ENCODE measurements around the gene SERPINA9.

The SERPINA9 gene

DNA sequence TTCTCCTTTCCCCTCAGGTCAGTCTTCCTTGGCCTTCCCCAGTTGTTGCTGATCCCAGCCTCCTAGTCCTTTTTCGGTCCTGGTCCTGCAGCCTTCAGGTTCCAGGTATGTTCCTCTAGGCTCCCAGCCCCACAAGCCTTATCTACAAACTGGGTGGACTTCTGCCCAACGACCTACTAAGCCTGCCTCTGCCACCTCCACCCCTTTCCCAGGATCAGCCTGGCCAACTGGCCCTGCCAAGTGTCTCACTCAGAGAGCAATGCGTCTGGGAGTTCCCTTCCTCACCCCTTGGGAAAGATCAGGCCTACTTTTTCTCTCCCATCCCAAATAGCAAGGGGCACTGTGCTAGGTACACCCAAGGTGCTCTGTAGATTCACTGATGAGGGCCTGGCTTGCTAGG, 33.4 kb upstream of the SERPINA9 start, which contains the start of gene SERPINA12:
Gene SERPINA12 (minus strand): TSS at position 114 of the 400 bp plus-strand sequence. CDS start 11,072 bp downstream, outside the sequence.
- Histone ChIP-seq H3K27ac (ENCODE audit: low read depth, low read length) (no peak within 1 kb of the TSS), H4K5ac (ENCODE audit: low read length) (no peak within 1 kb of the TSS), H3K36me3 (ENCODE audit: control insufficient read depth, insufficient read depth, low read length) (no peaks in the 10 kb centered on the region), H4K8ac (ENCODE audit: low read depth, low read length) (no peak within 1 kb of the TSS), H3K23ac (ENCODE audit: low read length) (no peak within 1 kb of the TSS), H3K18ac (ENCODE audit: low read length) (no peak within 1 kb of the TSS), H3K4me2 (ENCODE audit: low read length) (no peak within 1 kb of the TSS), H3K4ac (ENCODE audit: low read depth, low read length) (no peak within 1 kb of the TSS), H3K79me2 (ENCODE audit: control insufficient read depth, insufficient read depth, low read length) (no peaks in the 10 kb centered on the region), H2BK120ac (ENCODE audit: low read depth, low read length) (no peak within 1 kb of the TSS), H3K27me3 (ENCODE audit: insufficient read depth, low read length, poor library complexity) (no peaks in the 10 kb centered on the region), H3K56ac (ENCODE audit: low read length) (no peak within 1 kb of the TSS), H3K4me3 (ENCODE audit: low read length) (no peak within 1 kb of the TSS), H2AK5ac (ENCODE audit: low read length) (no peak within 1 kb of the TSS), H2BK15ac (replicated peaks; ENCODE audit: low read depth) (no peak within 1 kb of the TSS), H3K9ac (ENCODE audit: low read length) (no peak within 1 kb of the TSS), H3K79me1 (ENCODE audit: low read length) (no peaks in the 10 kb centered on the region), H3K4me1 (ENCODE audit: control insufficient read depth, low read depth, low read length) (no peaks in the 10 kb centered on the region), H2BK5ac (ENCODE audit: low read length) (no peak within 1 kb of the TSS)
- no peak for DNase-seq
- WGBS (ENCODE audit: extremely low coverage, insufficient coverage, low lambda C conversion rate), result no CpG with 5 or more reads among the region's 3 CpGs

DNA sequence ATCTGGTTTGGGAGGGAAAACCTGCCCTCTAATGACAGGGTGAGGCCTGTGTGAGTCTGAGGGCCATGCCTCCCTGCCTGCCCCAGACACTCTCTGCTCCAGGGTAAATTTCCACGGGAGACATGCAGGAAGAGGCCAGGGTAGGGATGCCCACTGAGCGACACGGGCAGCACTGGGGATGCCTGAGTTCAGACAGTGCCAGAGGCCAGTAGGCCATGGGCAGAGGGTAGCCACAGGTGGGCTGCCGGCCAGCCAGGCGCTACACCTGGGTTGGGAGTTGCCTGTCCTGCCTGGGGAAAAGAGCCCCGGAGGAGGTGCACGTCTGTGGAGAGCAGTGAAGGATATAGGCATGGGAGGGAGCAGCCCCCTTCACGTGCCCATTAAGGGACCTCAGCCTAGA, 29.6 kb upstream of the SERPINA9 start:
- no peak for DNase-seq
- Histone ChIP-seq H3K79me2 (ENCODE audit: control insufficient read depth, insufficient read depth, low read length) (no peaks in the 10 kb centered on the region), H3K4me1 (ENCODE audit: control insufficient read depth, low read depth, low read length) (no peaks in the 10 kb centered on the region), H3K4me3 (ENCODE audit: low read length) (no peak overlapping the region), H3K56ac (ENCODE audit: low read length) (no peak overlapping the region), H2BK120ac (ENCODE audit: low read depth, low read length) (no peak overlapping the region), H3K36me3 (ENCODE audit: control insufficient read depth, insufficient read depth, low read length) (no peaks in the 10 kb centered on the region), H3K18ac (ENCODE audit: low read length) (no peak overlapping the region), H3K9ac (ENCODE audit: low read length) (no peak overlapping the region), H2AK5ac (ENCODE audit: low read length) (no peak overlapping the region), H2BK15ac (replicated peaks; ENCODE audit: low read depth) (no peak overlapping the region), H3K23ac (ENCODE audit: low read length) (no peak overlapping the region), H3K79me1 (ENCODE audit: low read length) (no peaks in the 10 kb centered on the region), H4K5ac (ENCODE audit: low read length) (no peak overlapping the region), H3K27ac (ENCODE audit: low read depth, low read length) (no peak overlapping the region), H3K4me2 (ENCODE audit: low read length) (no peak overlapping the region), H2BK5ac (ENCODE audit: low read length) (no peak overlapping the region), H3K27me3 (ENCODE audit: insufficient read depth, low read length, poor library complexity) (no peaks in the 10 kb centered on the region), H4K8ac (ENCODE audit: low read depth, low read length) (no peak overlapping the region), H3K4ac (ENCODE audit: low read depth, low read length) (no peak overlapping the region)
- no CpG with 5 or more reads among the region's 8 CpGs for WGBS (ENCODE audit: extremely low coverage, insufficient coverage, low lambda C conversion rate)

DNA sequence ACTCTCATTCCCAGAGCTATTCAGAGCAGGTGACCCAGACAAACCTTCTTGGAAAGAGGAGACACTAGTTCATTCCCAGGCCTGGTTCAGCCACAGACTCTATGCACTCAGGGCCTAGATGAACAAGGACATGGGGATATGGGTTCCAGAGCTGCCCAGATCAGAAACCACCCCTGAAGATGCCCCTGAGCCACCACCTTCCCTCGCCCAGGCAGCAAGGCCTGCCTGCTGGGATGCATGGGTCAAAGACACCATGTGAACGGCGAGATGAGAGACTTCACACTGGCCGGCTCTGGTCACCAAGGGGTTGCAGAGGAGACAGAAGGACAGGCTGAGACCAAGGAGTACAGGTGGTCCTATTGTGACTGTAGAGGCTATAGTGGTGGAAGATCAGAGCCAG, 29.2 kb upstream of the SERPINA9 start:
- Histone ChIP-seq H3K36me3 (ENCODE audit: control insufficient read depth, insufficient read depth, low read length) (no peaks in the 10 kb centered on the region), H3K18ac (ENCODE audit: low read length) (no peak overlapping the region), H3K56ac (ENCODE audit: low read length) (no peak overlapping the region), H3K4ac (ENCODE audit: low read depth, low read length) (no peak overlapping the region), H3K27me3 (ENCODE audit: insufficient read depth, low read length, poor library complexity) (no peaks in the 10 kb centered on the region), H2AK5ac (ENCODE audit: low read length) (no peak overlapping the region), H3K9ac (ENCODE audit: low read length) (no peak overlapping the region), H2BK15ac (replicated peaks; ENCODE audit: low read depth) (no peak overlapping the region), H3K27ac (ENCODE audit: low read depth, low read length) (no peak overlapping the region), H2BK5ac (ENCODE audit: low read length) (no peak overlapping the region), H4K8ac (ENCODE audit: low read depth, low read length) (no peak overlapping the region), H4K5ac (ENCODE audit: low read length) (no peak overlapping the region), H3K4me3 (ENCODE audit: low read length) (no peak overlapping the region), H3K4me2 (ENCODE audit: low read length) (no peak overlapping the region), H3K4me1 (ENCODE audit: control insufficient read depth, low read depth, low read length) (no peaks in the 10 kb centered on the region), H3K79me2 (ENCODE audit: control insufficient read depth, insufficient read depth, low read length) (no peaks in the 10 kb centered on the region), H3K23ac (ENCODE audit: low read length) (no peak overlapping the region), H3K79me1 (ENCODE audit: low read length) (no peaks in the 10 kb centered on the region), H2BK120ac (ENCODE audit: low read depth, low read length) (no peak overlapping the region)
- WGBS (ENCODE audit: extremely low coverage, insufficient coverage, low lambda C conversion rate), result no CpG with 5 or more reads among the region's 4 CpGs
- DNase-seq, result no peak

DNA sequence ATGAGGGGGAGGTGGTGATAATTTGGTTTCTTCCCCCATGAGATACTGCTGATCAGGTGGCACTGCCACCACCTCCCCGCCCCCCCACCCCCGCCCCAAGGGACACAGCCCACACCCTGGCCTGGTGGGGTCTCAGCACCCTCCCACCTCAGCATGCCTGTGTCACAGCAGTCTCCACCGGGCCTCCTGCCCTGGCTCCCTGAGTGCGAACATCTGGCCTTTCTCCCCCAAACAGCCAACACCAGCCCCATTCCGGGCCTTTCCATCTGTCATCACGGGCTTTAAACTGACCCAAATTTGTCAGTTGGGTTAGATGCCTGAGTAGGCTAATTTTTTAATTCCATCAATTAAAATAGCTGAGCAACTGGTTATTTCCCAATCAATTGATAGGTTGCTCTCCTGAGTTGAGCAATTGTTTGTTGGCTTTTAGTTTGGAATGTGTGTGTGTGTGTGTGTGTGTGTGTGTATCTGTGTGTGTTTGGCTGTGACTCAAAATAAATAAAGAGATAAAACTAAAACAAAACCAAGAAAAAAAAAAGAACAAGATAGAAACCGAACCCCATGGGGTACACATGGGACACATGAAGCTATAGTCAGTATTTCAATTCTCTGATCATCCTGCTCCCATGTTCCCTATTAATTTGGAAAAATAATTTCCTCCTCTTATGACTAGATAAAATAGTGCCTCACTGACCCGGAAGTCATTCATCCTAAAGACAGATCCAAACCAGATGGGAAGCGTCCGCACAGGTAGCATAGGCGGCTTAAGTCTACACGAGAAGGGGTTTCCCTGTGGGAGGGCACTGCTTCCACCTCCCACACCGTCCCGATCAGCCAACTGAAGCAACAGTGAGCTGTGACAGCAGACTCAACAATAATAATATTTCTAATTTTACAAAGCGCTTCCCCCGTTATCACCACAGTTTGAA, 25.9 kb upstream of the SERPINA9 start:
- Histone ChIP-seq H2BK15ac (replicated peaks; ENCODE audit: low read depth) (no peak overlapping the region), H3K4me2 (ENCODE audit: low read length) (no peak overlapping the region), H3K27me3 (ENCODE audit: insufficient read depth, low read length, poor library complexity) (no peaks in the 10 kb centered on the region), H2BK5ac (ENCODE audit: low read length) (no peak overlapping the region), H3K23ac (ENCODE audit: low read length) (no peak overlapping the region), H3K79me2 (ENCODE audit: control insufficient read depth, insufficient read depth, low read length) (no peaks in the 10 kb centered on the region), H3K36me3 (ENCODE audit: control insufficient read depth, insufficient read depth, low read length) (no peaks in the 10 kb centered on the region), H3K9ac (ENCODE audit: low read length) (no peak overlapping the region), H3K18ac (ENCODE audit: low read length) (no peak overlapping the region), H3K4me1 (ENCODE audit: control insufficient read depth, low read depth, low read length) (no peaks in the 10 kb centered on the region), H3K4me3 (ENCODE audit: low read length) (no peak overlapping the region), H4K5ac (ENCODE audit: low read length) (no peak overlapping the region), H3K4ac (ENCODE audit: low read depth, low read length) (no peak overlapping the region), H4K8ac (ENCODE audit: low read depth, low read length) (no peak overlapping the region), H3K79me1 (ENCODE audit: low read length) (no peaks in the 10 kb centered on the region), H3K56ac (ENCODE audit: low read length) (no peak overlapping the region), H3K27ac (ENCODE audit: low read depth, low read length) (no peak overlapping the region), H2AK5ac (ENCODE audit: low read length) (no peak overlapping the region), H2BK120ac (ENCODE audit: low read depth, low read length) (no peak overlapping the region)
- no peak for DNase-seq
- no CpG with 5 or more reads among the region's 16 CpGs for WGBS (ENCODE audit: extremely low coverage, insufficient coverage, low lambda C conversion rate)

DNA sequence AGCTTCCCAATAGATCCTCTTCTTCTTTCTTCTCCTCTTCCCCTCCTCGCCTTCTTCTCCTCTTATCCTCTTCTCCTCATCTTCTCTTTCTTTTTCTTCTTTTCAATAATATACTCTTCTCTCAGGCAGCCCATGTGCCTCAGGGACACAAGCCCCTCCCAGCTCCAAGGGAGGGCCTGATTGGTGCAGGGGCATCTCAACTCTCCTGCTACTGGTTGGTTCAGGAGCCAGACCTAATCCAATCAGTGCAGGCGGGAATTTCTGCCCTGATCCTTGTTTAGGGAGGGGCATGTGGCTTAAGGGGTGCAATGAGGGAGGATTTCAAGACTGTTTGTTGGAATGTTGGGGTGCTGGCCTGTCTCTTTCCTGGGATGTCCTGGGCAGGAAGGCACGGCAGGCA, 24.3 kb upstream of the SERPINA9 start:
- DNase-seq, result no peak
- Histone ChIP-seq H3K4me2 (ENCODE audit: low read length) (no peak overlapping the region), H3K23ac (ENCODE audit: low read length) (no peak overlapping the region), H2BK15ac (replicated peaks; ENCODE audit: low read depth) (no peak overlapping the region), H3K79me1 (ENCODE audit: low read length) (no peaks in the 10 kb centered on the region), H2AK5ac (ENCODE audit: low read length) (no peak overlapping the region), H2BK120ac (ENCODE audit: low read depth, low read length) (no peak overlapping the region), H3K27ac (ENCODE audit: low read depth, low read length) (no peak overlapping the region), H3K27me3 (ENCODE audit: insufficient read depth, low read length, poor library complexity) (no peaks in the 10 kb centered on the region), H3K4me3 (ENCODE audit: low read length) (no peak overlapping the region), H3K18ac (ENCODE audit: low read length) (no peak overlapping the region), H2BK5ac (ENCODE audit: low read length) (no peak overlapping the region), H3K4ac (ENCODE audit: low read depth, low read length) (no peak overlapping the region), H4K5ac (ENCODE audit: low read length) (no peak overlapping the region), H3K4me1 (ENCODE audit: control insufficient read depth, low read depth, low read length) (no peaks in the 10 kb centered on the region), H4K8ac (ENCODE audit: low read depth, low read length) (no peak overlapping the region), H3K79me2 (ENCODE audit: control insufficient read depth, insufficient read depth, low read length) (no peaks in the 10 kb centered on the region), H3K9ac (ENCODE audit: low read length) (no peak overlapping the region), H3K36me3 (ENCODE audit: control insufficient read depth, insufficient read depth, low read length) (no peaks in the 10 kb centered on the region), H3K56ac (ENCODE audit: low read length) (no peak overlapping the region)
- WGBS (ENCODE audit: extremely low coverage, insufficient coverage, low lambda C conversion rate), result 100% methylated on average over 1 of the region's 3 CpGs

Data from mesendoderm (in vitro differentiated cells).